ENCODE measurements around the gene GALNT3. TPM values are rescaled to one million over a fixed set of nuclear protein-coding genes. Genes with fewer than 3 reads are reported as not detected.

GALNT3 gene
- total RNA-seq, 1 experiment from 2014 or later = 0.10 TPM

GRCh38 chr2:165787334-165787733, 6.7 kb downstream of the GALNT3 start:
- no peaks in the 10 kb centered on the region for H3K9me3 ChIP-seq (ENCODE audit: control insufficient read depth, insufficient read depth, low read depth, low read length)
- BruUV-seq (replicated peaks) = no TSS peak
- TF ChIP-seq SIN3A (IDR thresholded peaks at IDR 0.05; ENCODE audit: borderline replicate concordance, insufficient read depth, low read depth, low read length) (no peak), POLR2AphosphoS5 (IDR thresholded peaks at IDR 0.05; ENCODE audit: low read depth, low read length) (no peak), REST (IDR thresholded peaks at IDR 0.05; ENCODE audit: insufficient read depth in 1 of 2, low read depth in 2 of 2, low read length in 1 of 2) (no peak), TCF7L2 (IDR thresholded peaks at IDR 0.05; ENCODE audit: low read depth, low read length) (no peak), CTCF (IDR thresholded peaks at IDR 0.05) (no peak)
- H3K36me3 ChIP-seq (ENCODE audit: control insufficient read depth, insufficient read depth, low read length) = no peaks in the 10 kb centered on the region
- CTCF ChIA-PET = no interaction called here
- no peaks in the 10 kb centered on the region for H3K4me1 ChIP-seq (ENCODE audit: control insufficient read depth, insufficient read depth, low read length)
- in situ Hi-C loops (cut with HindIII; ENCODE audit: low pct_unique_long_range_greater_than_20kb, low sequenced_read_pairs) (no loop called here), intact Hi-C loops (cut with micrococcal nuclease; ENCODE audit: unreplicated experiment) (no loop called here)
- H3K4me3 ChIP-seq (ENCODE audit: low read depth in 2 of 2, low read length in 2 of 2) = no peak overlapping the region
- peaks cover 5% of the 10 kb centered on the region for H3K27me3 ChIP-seq (ENCODE audit: control insufficient read depth, insufficient read depth, low read length)
- POLR2A ChIA-PET = no interaction called here
- DNase-seq (ENCODE audit: low read depth, low spot score) (no peak), ATAC-seq (no peak)
- no peak overlapping the region for H3K27ac ChIP-seq (ENCODE audit: low read length)

- ATAC-seq = no peak
- intact Hi-C loops (cut with micrococcal nuclease; ENCODE audit: unreplicated experiment) = no loop called here
- BruUV-seq (replicated peaks) = no TSS peak
Measured at GRCh38 chr2:165779706-165780105, 14.3 kb downstream of the GALNT3 start.

More at GRCh38 chr2:165779706-165780105, 14.3 kb downstream of the GALNT3 start:
- Histone ChIP-seq H3K27me3 (ENCODE audit: control insufficient read depth, insufficient read depth, low read length) (no peaks in the 10 kb centered on the region), H3K36me3 (ENCODE audit: control insufficient read depth, insufficient read depth, low read length) (no peaks in the 10 kb centered on the region), H3K9me3 (ENCODE audit: control insufficient read depth, insufficient read depth, low read depth, low read length) (no peaks in the 10 kb centered on the region), H3K27ac (ENCODE audit: low read length) (no peak overlapping the region), H3K4me1 (ENCODE audit: control insufficient read depth, insufficient read depth, low read length) (no peaks in the 10 kb centered on the region), H3K4me3 (ENCODE audit: low read depth in 2 of 2, low read length in 2 of 2) (no peak overlapping the region)
- in situ Hi-C loops (cut with HindIII; ENCODE audit: low pct_unique_long_range_greater_than_20kb, low sequenced_read_pairs) = no loop called here
- ChIA-PET CTCF (no interaction called here), POLR2A (no interaction called here)
- DNase-seq (ENCODE audit: low read depth, low spot score) = no peak
- no peak for TF ChIP-seq SIN3A (IDR thresholded peaks at IDR 0.05; ENCODE audit: borderline replicate concordance, insufficient read depth, low read depth, low read length)
- TF ChIP-seq TCF7L2 (IDR thresholded peaks at IDR 0.05; ENCODE audit: low read depth, low read length) = no peak
- TF ChIP-seq POLR2AphosphoS5 (IDR thresholded peaks at IDR 0.05; ENCODE audit: low read depth, low read length) = no peak
- TF ChIP-seq CTCF (IDR thresholded peaks at IDR 0.05) = no peak
- no peak for TF ChIP-seq REST (IDR thresholded peaks at IDR 0.05; ENCODE audit: insufficient read depth in 1 of 2, low read depth in 2 of 2, low read length in 1 of 2)

Data from Panc1 (cell line).